ENCODE data around the gene STK36. TPM values are rescaled to one million over a fixed set of nuclear protein-coding genes. Genes with fewer than 3 reads are reported as not detected.
A peak's percentile ranks its signal among the peaks of the same experiment; 100 is the strongest.

STK36 gene
- total and polyA plus RNA-seq, 10 of the 15 experiments (the other 5 are each of a cell fraction or from before 2014, with no cell fraction given), result 4.0 to 22.8 (median 16.7) TPM

- TF ChIP-seq IKZF2 (IDR thresholded peaks at IDR 0.05), result peak; percentile 52 to 57; a peak in 3 of 4 replicates
- TF ChIP-seq, protein P1, sequence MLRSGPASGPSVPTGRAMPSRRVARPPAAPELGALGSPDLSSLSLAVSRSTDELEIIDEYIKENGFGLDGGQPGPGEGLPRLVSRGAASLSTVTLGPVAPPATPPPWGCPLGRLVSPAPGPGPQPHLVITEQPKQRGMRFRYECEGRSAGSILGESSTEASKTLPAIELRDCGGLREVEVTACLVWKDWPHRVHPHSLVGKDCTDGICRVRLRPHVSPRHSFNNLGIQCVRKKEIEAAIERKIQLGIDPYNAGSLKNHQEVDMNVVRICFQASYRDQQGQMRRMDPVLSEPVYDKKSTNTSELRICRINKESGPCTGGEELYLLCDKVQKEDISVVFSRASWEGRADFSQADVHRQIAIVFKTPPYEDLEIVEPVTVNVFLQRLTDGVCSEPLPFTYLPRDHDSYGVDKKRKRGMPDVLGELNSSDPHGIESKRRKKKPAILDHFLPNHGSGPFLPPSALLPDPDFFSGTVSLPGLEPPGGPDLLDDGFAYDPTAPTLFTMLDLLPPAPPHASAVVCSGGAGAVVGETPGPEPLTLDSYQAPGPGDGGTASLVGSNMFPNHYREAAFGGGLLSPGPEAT (IDR thresholded peaks at IDR 0.05; ENCODE audit: low read depth), result peak; percentile 82
- peak; percentile 89 for TF ChIP-seq MYC (IDR thresholded peaks at IDR 0.05; ENCODE audit: insufficient read depth, insufficient read length, insufficient replicate concordance, low read length, severe bottlenecking)
- peak; percentile 51; the same call in 1 of the 2 replicates for TF ChIP-seq RAD51 (IDR thresholded peaks at IDR 0.05)
- TF ChIP-seq NKRF (conservative IDR thresholded peaks at IDR 0.05), result peak; percentile 77; the same call in 1 of the 2 replicates
- TF ChIP-seq, protein P2, sequence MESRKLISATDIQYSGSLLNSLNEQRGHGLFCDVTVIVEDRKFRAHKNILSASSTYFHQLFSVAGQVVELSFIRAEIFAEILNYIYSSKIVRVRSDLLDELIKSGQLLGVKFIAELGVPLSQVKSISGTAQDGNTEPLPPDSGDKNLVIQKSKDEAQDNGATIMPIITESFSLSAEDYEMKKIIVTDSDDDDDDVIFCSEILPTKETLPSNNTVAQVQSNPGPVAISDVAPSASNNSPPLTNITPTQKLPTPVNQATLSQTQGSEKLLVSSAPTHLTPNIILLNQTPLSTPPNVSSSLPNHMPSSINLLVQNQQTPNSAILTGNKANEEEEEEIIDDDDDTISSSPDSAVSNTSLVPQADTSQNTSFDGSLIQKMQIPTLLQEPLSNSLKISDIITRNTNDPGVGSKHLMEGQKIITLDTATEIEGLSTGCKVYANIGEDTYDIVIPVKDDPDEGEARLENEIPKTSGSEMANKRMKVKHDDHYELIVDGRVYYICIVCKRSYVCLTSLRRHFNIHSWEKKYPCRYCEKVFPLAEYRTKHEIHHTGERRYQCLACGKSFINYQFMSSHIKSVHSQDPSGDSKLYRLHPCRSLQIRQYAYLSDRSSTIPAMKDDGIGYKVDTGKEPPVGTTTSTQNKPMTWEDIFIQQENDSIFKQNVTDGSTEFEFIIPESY (IDR thresholded peaks at IDR 0.05), result no peak
- TF ChIP-seq, protein P3, sequence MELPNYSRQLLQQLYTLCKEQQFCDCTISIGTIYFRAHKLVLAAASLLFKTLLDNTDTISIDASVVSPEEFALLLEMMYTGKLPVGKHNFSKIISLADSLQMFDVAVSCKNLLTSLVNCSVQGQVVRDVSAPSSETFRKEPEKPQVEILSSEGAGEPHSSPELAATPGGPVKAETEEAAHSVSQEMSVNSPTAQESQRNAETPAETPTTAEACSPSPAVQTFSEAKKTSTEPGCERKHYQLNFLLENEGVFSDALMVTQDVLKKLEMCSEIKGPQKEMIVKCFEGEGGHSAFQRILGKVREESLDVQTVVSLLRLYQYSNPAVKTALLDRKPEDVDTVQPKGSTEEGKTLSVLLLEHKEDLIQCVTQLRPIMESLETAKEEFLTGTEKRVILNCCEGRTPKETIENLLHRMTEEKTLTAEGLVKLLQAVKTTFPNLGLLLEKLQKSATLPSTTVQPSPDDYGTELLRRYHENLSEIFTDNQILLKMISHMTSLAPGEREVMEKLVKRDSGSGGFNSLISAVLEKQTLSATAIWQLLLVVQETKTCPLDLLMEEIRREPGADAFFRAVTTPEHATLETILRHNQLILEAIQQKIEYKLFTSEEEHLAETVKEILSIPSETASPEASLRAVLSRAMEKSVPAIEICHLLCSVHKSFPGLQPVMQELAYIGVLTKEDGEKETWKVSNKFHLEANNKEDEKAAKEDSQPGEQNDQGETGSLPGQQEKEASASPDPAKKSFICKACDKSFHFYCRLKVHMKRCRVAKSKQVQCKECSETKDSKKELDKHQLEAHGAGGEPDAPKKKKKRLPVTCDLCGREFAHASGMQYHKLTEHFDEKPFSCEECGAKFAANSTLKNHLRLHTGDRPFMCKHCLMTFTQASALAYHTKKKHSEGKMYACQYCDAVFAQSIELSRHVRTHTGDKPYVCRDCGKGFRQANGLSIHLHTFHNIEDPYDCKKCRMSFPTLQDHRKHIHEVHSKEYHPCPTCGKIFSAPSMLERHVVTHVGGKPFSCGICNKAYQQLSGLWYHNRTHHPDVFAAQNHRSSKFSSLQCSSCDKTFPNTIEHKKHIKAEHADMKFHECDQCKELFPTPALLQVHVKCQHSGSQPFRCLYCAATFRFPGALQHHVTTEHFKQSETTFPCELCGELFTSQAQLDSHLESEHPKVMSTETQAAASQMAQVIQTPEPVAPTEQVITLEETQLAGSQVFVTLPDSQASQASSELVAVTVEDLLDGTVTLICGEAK (IDR thresholded peaks at IDR 0.05; ENCODE audit: borderline replicate concordance), result peak; percentile 78; the same call in 1 of the 2 replicates
- TF ChIP-seq YY1 (IDR thresholded peaks at IDR 0.05; ENCODE audit: low read depth, low read length), result peak; percentile 63; the same call in 1 of the 2 replicates
- peak in 1 of 2 experiments; percentile 32; a peak in 1 of 4 replicates for TF ChIP-seq BHLHE40 (IDR thresholded peaks at IDR 0.05; ENCODE audit: borderline replicate concordance in 1 of 2, low read depth in 2 of 2, low read length in 1 of 2)
- TF ChIP-seq POLR2AphosphoS2 (IDR thresholded peaks at IDR 0.05; ENCODE audit: low read depth, low read length), result peak; percentile 57; the same call in 1 of the 2 replicates
- peak in 1 of 2 experiments; percentile 31; a peak in 1 of 4 replicates for TF ChIP-seq EP300 (IDR thresholded peaks at IDR 0.05; ENCODE audit: borderline replicate concordance in 1 of 2, control insufficient read depth in 1 of 2, low read depth in 2 of 2, low read length in 2 of 2)
- TF ChIP-seq POLR2AphosphoS5 (IDR thresholded peaks at IDR 0.05; ENCODE audit: low read length), result peak; percentile 74
- peak; percentile 40; the same call in 1 of the 2 replicates for TF ChIP-seq TCF12 (IDR thresholded peaks at IDR 0.05; ENCODE audit: low read depth, low read length)
- TF ChIP-seq ETV6 (conservative IDR thresholded peaks at IDR 0.05 in 1 of 2, IDR thresholded peaks at IDR 0.05 in 1 of 2; ENCODE audit: borderline replicate concordance in 1 of 2, low read depth in 1 of 2), result 0 out of 4 replicates have a peak, but pooled peaks of 1 of the 2 experiments have one; percentile 34
Observed at GRCh38 chr2:218659258-218659987, 12.5 kb upstream of the STK36 start, which contains the start of the genes BCS1L and ZNF142 (continued).
